ENCODE measurements around the gene KRTAP5-8. TPM values are rescaled to one million over a fixed set of nuclear protein-coding genes. Genes with fewer than 3 reads are reported as not detected.
"Not testable (repeated sequence)": the region's sequence is repeated elsewhere in the genome, so short reads cannot be mapped to it uniquely, and the experiment has no call there.

Gene KRTAP5-8
- total and polyA plus RNA-seq, 4 donors, result 0.22 TPM; not detected in 3

GRCh38 chr11:71505781-71506180 is 32.0 kb upstream of the KRTAP5-8 start:
- WGBS (ENCODE audit: insufficient coverage), result 74% methylated on average over 9 of the region's 9 CpGs

GRCh38 chr11:71507102-71507501 is 30.7 kb upstream of the KRTAP5-8 start:
- 75% methylated on average over 5 of the region's 5 CpGs for WGBS (ENCODE audit: insufficient coverage)
- DNase-seq (ENCODE audit: low read depth in 4 of 6, low spot score in 6 of 6), result no peak
- no peak overlapping the region for H3K4me3 ChIP-seq (ENCODE audit: low read depth, low read length)

More at GRCh38 chr11:71505781-71506180, 32.0 kb upstream of the KRTAP5-8 start:
- Histone ChIP-seq H3K9me3 (ENCODE audit: control insufficient read depth, insufficient read depth, low read length) (no peaks in the 10 kb centered on the region), H3K4me1 (ENCODE audit: control insufficient read depth, insufficient read depth, low read length) (peaks cover 7% of the 10 kb centered on the region), H3K4me3 (ENCODE audit: low read depth, low read length) (no peak overlapping the region), H3K27ac (ENCODE audit: low read depth, low read length) (no peak overlapping the region), H3K36me3 (ENCODE audit: control insufficient read depth, insufficient read depth, low read length) (peaks cover 24% of the 10 kb centered on the region), H3K27me3 (ENCODE audit: control insufficient read depth, insufficient read depth, low read length) (no peaks in the 10 kb centered on the region)
- DNase-seq (ENCODE audit: low read depth in 4 of 6, low spot score in 6 of 6), result no peak

GRCh38 chr11:71518506-71519471 is 19.0 kb upstream of the KRTAP5-8 start:
- DNase-seq (ENCODE audit: low read depth in 4 of 6, low spot score in 6 of 6), result no peak
- Histone ChIP-seq H3K9me3 (ENCODE audit: control insufficient read depth, insufficient read depth, low read length) (no peaks in the 10 kb centered on the region), H3K27ac (ENCODE audit: low read depth, low read length) (no peak overlapping the region), H3K4me3 (ENCODE audit: low read depth, low read length) (no peak overlapping the region), H3K4me1 (ENCODE audit: control insufficient read depth, insufficient read depth, low read length) (no peaks in the 10 kb centered on the region), H3K36me3 (ENCODE audit: control insufficient read depth, insufficient read depth, low read length) (peaks cover 3% of the 10 kb centered on the region), H3K27me3 (ENCODE audit: control insufficient read depth, insufficient read depth, low read length) (no peaks in the 10 kb centered on the region)
- 95% methylated on average over 47 of the region's 55 CpGs for WGBS (ENCODE audit: insufficient coverage)

More at GRCh38 chr11:71507102-71507501, 30.7 kb upstream of the KRTAP5-8 start:
- Histone ChIP-seq H3K4me1 (ENCODE audit: control insufficient read depth, insufficient read depth, low read length) (peaks cover 7% of the 10 kb centered on the region), H3K27me3 (ENCODE audit: control insufficient read depth, insufficient read depth, low read length) (no peaks in the 10 kb centered on the region), H3K9me3 (ENCODE audit: control insufficient read depth, insufficient read depth, low read length) (no peaks in the 10 kb centered on the region), H3K27ac (ENCODE audit: low read depth, low read length) (no peak overlapping the region), H3K36me3 (ENCODE audit: control insufficient read depth, insufficient read depth, low read length) (peaks cover 11% of the 10 kb centered on the region)

- WGBS (ENCODE audit: insufficient coverage), result 80% methylated on average over 9 of the region's 10 CpGs
- H3K27ac ChIP-seq (ENCODE audit: low read depth, low read length), result no peak overlapping the region
- peaks cover 3% of the 10 kb centered on the region for H3K36me3 ChIP-seq (ENCODE audit: control insufficient read depth, insufficient read depth, low read length)
- H3K27me3 ChIP-seq (ENCODE audit: control insufficient read depth, insufficient read depth, low read length), result no peaks in the 10 kb centered on the region
- H3K9me3 ChIP-seq (ENCODE audit: control insufficient read depth, insufficient read depth, low read length), result no peaks in the 10 kb centered on the region
- H3K4me1 ChIP-seq (ENCODE audit: control insufficient read depth, insufficient read depth, low read length), result no peaks in the 10 kb centered on the region
- no peak for DNase-seq (ENCODE audit: low read depth in 4 of 6, low spot score in 6 of 6)
- no peak overlapping the region for H3K4me3 ChIP-seq (ENCODE audit: low read depth, low read length)
Observed at GRCh38 chr11:71519546-71519945, 18.3 kb upstream of the KRTAP5-8 start.

GRCh38 chr11:71525188-71525937 is 12.5 kb upstream of the KRTAP5-8 start:
- Histone ChIP-seq H3K27ac (ENCODE audit: low read depth, low read length) (no peak overlapping the region), H3K9me3 (ENCODE audit: control insufficient read depth, insufficient read depth, low read length) (no peaks in the 10 kb centered on the region), H3K4me3 (ENCODE audit: low read depth, low read length) (no peak overlapping the region), H3K4me1 (ENCODE audit: control insufficient read depth, insufficient read depth, low read length) (no peaks in the 10 kb centered on the region), H3K36me3 (ENCODE audit: control insufficient read depth, insufficient read depth, low read length) (no peaks in the 10 kb centered on the region), H3K27me3 (ENCODE audit: control insufficient read depth, insufficient read depth, low read length) (no peaks in the 10 kb centered on the region)
- 0% methylated on average over 1 of the region's 3 CpGs for WGBS (ENCODE audit: insufficient coverage)
- no peak for DNase-seq (ENCODE audit: low read depth in 4 of 6, low spot score in 6 of 6)

- DNase-seq (ENCODE audit: low read depth in 4 of 6, low spot score in 6 of 6), result no peak
- Histone ChIP-seq H3K9me3 (ENCODE audit: control insufficient read depth, insufficient read depth, low read length) (no peaks in the 10 kb centered on the region), H3K4me1 (ENCODE audit: control insufficient read depth, insufficient read depth, low read length) (no peaks in the 10 kb centered on the region), H3K4me3 (ENCODE audit: low read depth, low read length) (no peak overlapping the region), H3K27me3 (ENCODE audit: control insufficient read depth, insufficient read depth, low read length) (no peaks in the 10 kb centered on the region), H3K36me3 (ENCODE audit: control insufficient read depth, insufficient read depth, low read length) (no peaks in the 10 kb centered on the region), H3K27ac (ENCODE audit: low read depth, low read length) (no peak overlapping the region)
- WGBS (ENCODE audit: insufficient coverage), result 93% methylated on average over 2 of the region's 2 CpGs
Observed at GRCh38 chr11:71525938-71526495, 11.8 kb upstream of the KRTAP5-8 start.

GRCh38 chr11:71526796-71527575 is 10.8 kb upstream of the KRTAP5-8 start, which contains the start of gene KRTAP5-7:
KRTAP5-7 (plus strand) TSS chr11:71527267; CDS start chr11:71527301, 34 bp downstream.
- DNase-seq (ENCODE audit: low read depth in 4 of 6, low spot score in 6 of 6), result not testable (repeated sequence)
- WGBS (ENCODE audit: insufficient coverage), result 78% methylated on average over 3 of the region's 10 CpGs

GRCh38 chr11:71527576-71528210 is 10.1 kb upstream of the KRTAP5-8 start:
- Histone ChIP-seq H3K27me3 (ENCODE audit: control insufficient read depth, insufficient read depth, low read length) (no peaks in the 10 kb centered on the region), H3K4me3 (ENCODE audit: low read depth, low read length) (no peak overlapping the region), H3K4me1 (ENCODE audit: control insufficient read depth, insufficient read depth, low read length) (no peaks in the 10 kb centered on the region), H3K9me3 (ENCODE audit: control insufficient read depth, insufficient read depth, low read length) (no peaks in the 10 kb centered on the region), H3K36me3 (ENCODE audit: control insufficient read depth, insufficient read depth, low read length) (no peaks in the 10 kb centered on the region), H3K27ac (ENCODE audit: low read depth, low read length) (no peak overlapping the region)
- DNase-seq (ENCODE audit: low read depth in 4 of 6, low spot score in 6 of 6), result no peak
- 81% methylated on average over 6 of the region's 6 CpGs for WGBS (ENCODE audit: insufficient coverage)

More at GRCh38 chr11:71526796-71527575, 10.8 kb upstream of the KRTAP5-8 start, which contains the start of gene KRTAP5-7:
- H3K4me3 ChIP-seq (ENCODE audit: low read depth, low read length); H3K27me3 ChIP-seq (ENCODE audit: control insufficient read depth, insufficient read depth, low read length); H3K36me3 ChIP-seq (ENCODE audit: control insufficient read depth, insufficient read depth, low read length); H3K4me1 ChIP-seq (ENCODE audit: control insufficient read depth, insufficient read depth, low read length); H3K9me3 ChIP-seq (ENCODE audit: control insufficient read depth, insufficient read depth, low read length); H3K27ac ChIP-seq (ENCODE audit: low read depth, low read length): not testable (repeated sequence)
